ENCODE measurements around the gene CLDN7. TPM values are rescaled to one million over a fixed set of nuclear protein-coding genes. Genes with fewer than 3 reads are reported as not detected.
A peak's percentile ranks its signal among the peaks of the same experiment; 100 is the strongest.

CLDN7 gene
- total RNA-seq, 1 experiment from 2014 or later, result 177 TPM

DNA sequence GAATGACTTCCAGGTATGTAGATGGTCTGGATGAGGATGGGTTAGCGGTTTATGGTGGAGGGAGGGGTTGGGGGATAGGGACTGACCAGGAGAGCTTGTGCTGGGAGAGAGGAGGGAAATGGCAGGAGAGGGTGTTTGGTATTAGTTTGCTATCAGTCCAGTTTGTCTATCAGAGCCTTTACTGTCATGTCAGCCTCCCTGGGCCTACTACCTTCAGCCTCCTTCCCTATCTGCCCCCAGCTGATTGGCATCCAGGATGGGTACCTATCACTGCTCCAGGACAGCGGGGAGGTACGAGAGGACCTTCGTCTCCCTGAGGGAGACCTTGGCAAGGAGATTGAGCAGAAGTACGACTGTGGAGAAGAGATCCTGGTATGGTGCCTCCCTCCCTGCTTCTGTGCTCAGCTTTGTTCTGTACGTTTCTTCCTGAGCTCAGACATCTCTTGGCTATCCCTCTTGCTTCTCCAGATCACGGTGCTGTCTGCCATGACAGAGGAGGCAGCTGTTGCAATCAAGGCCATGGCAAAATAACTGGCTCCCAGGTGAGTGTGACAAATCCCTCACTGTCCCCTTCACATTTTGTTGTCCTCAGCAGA lies 48.9 kb upstream of the CLDN7 start:
- WGBS (ENCODE audit: extremely low coverage, insufficient read length, low lambda C conversion rate), result no CpG with 5 or more reads among the region's 7 CpGs
- Mint-ChIP-seq H3K27ac (peak overlapping the region in 2 of 3 experiments; percentile 52 to 57; a peak in 3 of 7 replicates), H3K4me3 (no peak overlapping the region; a peak in 1 of 5 replicates)

More for the DNA sequence above, 48.9 kb upstream of the CLDN7 start:
- Histone ChIP-seq H2BK15ac (ENCODE audit: low read depth, low read length) (no peak overlapping the region), H3K4ac (ENCODE audit: low read depth, low read length) (no peak overlapping the region), H2AK5ac (ENCODE audit: insufficient read length, low read length) (no peak overlapping the region), H3K9ac (ENCODE audit: extremely low read depth, insufficient read length, low read length) (no peak overlapping the region), H3K4me1 (ENCODE audit: insufficient read depth, low read length) (peaks cover 2% of the 10 kb centered on the region; the same call in 1 of the 2 replicates), H3K9me3 (ENCODE audit: control insufficient read depth, low read depth, low read length) (no peaks in the 10 kb centered on the region), H3K23ac (ENCODE audit: insufficient read length, low read depth, low read length) (no peak overlapping the region), H3K27me3 (ENCODE audit: insufficient read depth, low read length) (no peaks in the 10 kb centered on the region), H2BK5ac (ENCODE audit: insufficient read length, low read length) (no peak overlapping the region), H3K14ac (ENCODE audit: insufficient read depth, low read length) (no peak overlapping the region), H3K18ac (ENCODE audit: insufficient read length, low read depth, low read length) (no peak overlapping the region), H3K56ac (ENCODE audit: insufficient read length, low read depth, low read length) (no peak overlapping the region), H3K23me2 (ENCODE audit: insufficient read length, low read depth, low read length, poor library complexity, severe bottlenecking) (peaks cover 19% of the 10 kb centered on the region), H4K8ac (replicated peaks; ENCODE audit: insufficient read length, low read depth, low read length) (no peak overlapping the region), H4K20me1 (ENCODE audit: control insufficient read depth, insufficient read depth, insufficient read length) (no peaks in the 10 kb centered on the region), H3K79me2 (ENCODE audit: insufficient read depth, low read length) (peaks cover 21% of the 10 kb centered on the region), H2AFZ (ENCODE audit: low read length) (no peak overlapping the region), H3T11ph (ENCODE audit: low read length) (no peak overlapping the region), H3K4me2 (ENCODE audit: insufficient read depth, insufficient read length, low read length) (no peak overlapping the region), H2BK120ac (ENCODE audit: low read depth, low read length, poor library complexity, severe bottlenecking) (no peak overlapping the region), H4K5ac (ENCODE audit: insufficient read length, low read depth, low read length) (no peak overlapping the region), H2BK20ac (ENCODE audit: low read depth, low read length, poor library complexity, severe bottlenecking) (no peak overlapping the region), H2BK12ac (ENCODE audit: insufficient read length, low read depth, low read length) (no peak overlapping the region), H3K79me1 (ENCODE audit: insufficient read depth, low read depth, low read length, poor library complexity, severe bottlenecking) (no peaks in the 10 kb centered on the region), H3K27ac (ENCODE audit: insufficient read length, low read depth, low read length) (no peak overlapping the region), H4K91ac (ENCODE audit: insufficient read length, low read depth, low read length) (no peak overlapping the region)
- Mint-ChIP-seq H3K36me3 (ENCODE audit: insufficient read depth in 1 of 3, low read depth in 3 of 3) (peaks cover 47 to 65% (median 57%) of the 10 kb centered on the region in 3 experiments), H3K27me3 (ENCODE audit: low read depth) (no peaks in the 10 kb centered on the region; the same call in none of the 2 replicates), H3K9me3 (peaks cover 0 to 3% of the 10 kb centered on the region in 2 experiments; a peak in 1 of 5 replicates), H3K4me1 (peaks cover 39 to 41% of the 10 kb centered on the region in 2 experiments)
- DNase-seq, result no peak
- TF ChIP-seq, protein P1, sequence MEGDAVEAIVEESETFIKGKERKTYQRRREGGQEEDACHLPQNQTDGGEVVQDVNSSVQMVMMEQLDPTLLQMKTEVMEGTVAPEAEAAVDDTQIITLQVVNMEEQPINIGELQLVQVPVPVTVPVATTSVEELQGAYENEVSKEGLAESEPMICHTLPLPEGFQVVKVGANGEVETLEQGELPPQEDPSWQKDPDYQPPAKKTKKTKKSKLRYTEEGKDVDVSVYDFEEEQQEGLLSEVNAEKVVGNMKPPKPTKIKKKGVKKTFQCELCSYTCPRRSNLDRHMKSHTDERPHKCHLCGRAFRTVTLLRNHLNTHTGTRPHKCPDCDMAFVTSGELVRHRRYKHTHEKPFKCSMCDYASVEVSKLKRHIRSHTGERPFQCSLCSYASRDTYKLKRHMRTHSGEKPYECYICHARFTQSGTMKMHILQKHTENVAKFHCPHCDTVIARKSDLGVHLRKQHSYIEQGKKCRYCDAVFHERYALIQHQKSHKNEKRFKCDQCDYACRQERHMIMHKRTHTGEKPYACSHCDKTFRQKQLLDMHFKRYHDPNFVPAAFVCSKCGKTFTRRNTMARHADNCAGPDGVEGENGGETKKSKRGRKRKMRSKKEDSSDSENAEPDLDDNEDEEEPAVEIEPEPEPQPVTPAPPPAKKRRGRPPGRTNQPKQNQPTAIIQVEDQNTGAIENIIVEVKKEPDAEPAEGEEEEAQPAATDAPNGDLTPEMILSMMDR (conservative IDR thresholded peaks at IDR 0.05), result no peak

Data from H9 (cell line).